Measurements from ENCODE around the gene EPM2A.

Gene EPM2A

GRCh38 chr6:145685932-145686331 lies 49.4 kb downstream of the EPM2A start:
- H3K4me2 ChIP-seq: no peak overlapping the region
- no peak overlapping the region for H3K9ac ChIP-seq
- H3K4me3 ChIP-seq (IDR thresholded peaks at IDR 0.05; ENCODE audit: insufficient read depth, low read depth, low read length): no peak overlapping the region

GRCh38 chr6:145681965-145682364 lies 53.4 kb downstream of the EPM2A start:
- Histone ChIP-seq H3K9ac (no peak overlapping the region), H4K20me1 (ENCODE audit: insufficient read depth) (no peaks in the 10 kb centered on the region), H2AFZ (ENCODE audit: low read depth) (no peak overlapping the region), H3K79me2 (ENCODE audit: insufficient read depth, low read depth) (no peaks in the 10 kb centered on the region), H3K4me2 (no peak overlapping the region), H3K4me1 (ENCODE audit: low read depth, poor library complexity, severe bottlenecking) (no peaks in the 10 kb centered on the region), H3K27me3 (ENCODE audit: insufficient read depth, low read depth) (no peaks in the 10 kb centered on the region), H3K27ac (no peak overlapping the region), H3K4me3 (IDR thresholded peaks at IDR 0.05; ENCODE audit: insufficient read depth, low read depth, low read length) (no peak overlapping the region), H3K36me3 (ENCODE audit: insufficient read depth) (no peaks in the 10 kb centered on the region)
- TF ChIP-seq, protein P1, sequence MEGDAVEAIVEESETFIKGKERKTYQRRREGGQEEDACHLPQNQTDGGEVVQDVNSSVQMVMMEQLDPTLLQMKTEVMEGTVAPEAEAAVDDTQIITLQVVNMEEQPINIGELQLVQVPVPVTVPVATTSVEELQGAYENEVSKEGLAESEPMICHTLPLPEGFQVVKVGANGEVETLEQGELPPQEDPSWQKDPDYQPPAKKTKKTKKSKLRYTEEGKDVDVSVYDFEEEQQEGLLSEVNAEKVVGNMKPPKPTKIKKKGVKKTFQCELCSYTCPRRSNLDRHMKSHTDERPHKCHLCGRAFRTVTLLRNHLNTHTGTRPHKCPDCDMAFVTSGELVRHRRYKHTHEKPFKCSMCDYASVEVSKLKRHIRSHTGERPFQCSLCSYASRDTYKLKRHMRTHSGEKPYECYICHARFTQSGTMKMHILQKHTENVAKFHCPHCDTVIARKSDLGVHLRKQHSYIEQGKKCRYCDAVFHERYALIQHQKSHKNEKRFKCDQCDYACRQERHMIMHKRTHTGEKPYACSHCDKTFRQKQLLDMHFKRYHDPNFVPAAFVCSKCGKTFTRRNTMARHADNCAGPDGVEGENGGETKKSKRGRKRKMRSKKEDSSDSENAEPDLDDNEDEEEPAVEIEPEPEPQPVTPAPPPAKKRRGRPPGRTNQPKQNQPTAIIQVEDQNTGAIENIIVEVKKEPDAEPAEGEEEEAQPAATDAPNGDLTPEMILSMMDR (conservative IDR thresholded peaks at IDR 0.05; ENCODE audit: low read depth, low read length): no peak

More at GRCh38 chr6:145685932-145686331, 49.4 kb downstream of the EPM2A start:
- Histone ChIP-seq H2AFZ (ENCODE audit: low read depth) (no peak overlapping the region), H3K27me3 (ENCODE audit: insufficient read depth, low read depth) (no peaks in the 10 kb centered on the region), H3K27ac (no peak overlapping the region), H3K79me2 (ENCODE audit: insufficient read depth, low read depth) (no peaks in the 10 kb centered on the region), H4K20me1 (ENCODE audit: insufficient read depth) (no peaks in the 10 kb centered on the region), H3K36me3 (ENCODE audit: insufficient read depth) (no peaks in the 10 kb centered on the region), H3K4me1 (ENCODE audit: low read depth, poor library complexity, severe bottlenecking) (no peaks in the 10 kb centered on the region)
- TF ChIP-seq, protein P1 (conservative IDR thresholded peaks at IDR 0.05; ENCODE audit: low read depth, low read length): no peak

DNA sequence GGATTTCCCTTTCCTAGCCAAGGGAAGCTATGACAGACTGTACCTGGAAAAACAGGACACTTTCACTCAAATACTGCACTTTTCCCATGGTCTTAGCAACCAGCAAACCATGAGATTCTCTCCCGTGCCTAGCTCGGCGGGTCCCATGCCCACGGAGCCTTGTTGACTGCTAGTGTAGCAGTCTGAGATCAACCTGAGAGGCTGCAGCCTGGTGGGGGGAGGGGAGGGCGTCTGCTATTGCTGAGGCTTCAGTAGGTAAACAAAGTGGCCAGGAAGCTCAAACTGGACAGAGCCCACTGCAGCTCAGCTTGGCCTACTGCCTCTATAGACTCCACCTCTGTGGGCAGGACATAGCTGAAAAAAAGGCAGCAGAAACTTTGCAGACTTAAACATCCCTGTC lies 61.8 kb downstream of the EPM2A start:
- no peaks in the 10 kb centered on the region for H3K79me2 ChIP-seq (ENCODE audit: insufficient read depth, low read depth)
- H2AFZ ChIP-seq (ENCODE audit: low read depth): no peak overlapping the region
- TF ChIP-seq, protein P1 (conservative IDR thresholded peaks at IDR 0.05; ENCODE audit: low read depth, low read length): no peak
- no peaks in the 10 kb centered on the region for H4K20me1 ChIP-seq (ENCODE audit: insufficient read depth)
- H3K4me1 ChIP-seq (ENCODE audit: low read depth, poor library complexity, severe bottlenecking): no peaks in the 10 kb centered on the region
- H3K9ac ChIP-seq: no peak overlapping the region
- H3K36me3 ChIP-seq (ENCODE audit: insufficient read depth): no peaks in the 10 kb centered on the region
- H3K4me2 ChIP-seq: no peak overlapping the region
- no peak overlapping the region for H3K27ac ChIP-seq
- no peaks in the 10 kb centered on the region for H3K27me3 ChIP-seq (ENCODE audit: insufficient read depth, low read depth)
- H3K4me3 ChIP-seq (IDR thresholded peaks at IDR 0.05; ENCODE audit: insufficient read depth, low read depth, low read length): no peak overlapping the region

DNA sequence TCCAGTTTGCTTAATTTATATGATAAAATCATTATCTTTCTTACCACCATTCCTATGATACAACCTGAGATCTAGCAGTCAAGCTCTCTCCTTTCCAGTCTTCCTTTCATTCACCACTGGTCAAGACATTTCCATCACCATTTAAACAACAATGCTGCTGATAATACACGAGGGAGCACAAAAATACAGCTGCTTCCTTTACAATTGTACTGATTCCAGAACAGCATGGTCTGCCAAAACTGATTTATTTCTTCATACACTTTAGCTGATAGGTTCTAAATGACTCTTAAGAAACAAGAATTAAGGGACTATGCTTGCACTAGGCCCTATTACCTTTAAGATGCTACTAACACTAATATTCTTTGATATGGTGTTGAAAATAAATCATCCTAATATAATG lies 65.0 kb downstream of the EPM2A start:
- Histone ChIP-seq H3K36me3 (ENCODE audit: insufficient read depth) (no peaks in the 10 kb centered on the region), H3K9ac (no peak overlapping the region), H3K4me3 (IDR thresholded peaks at IDR 0.05; ENCODE audit: insufficient read depth, low read depth, low read length) (no peak overlapping the region), H3K27me3 (ENCODE audit: insufficient read depth, low read depth) (no peaks in the 10 kb centered on the region), H3K27ac (no peak overlapping the region), H3K4me1 (ENCODE audit: low read depth, poor library complexity, severe bottlenecking) (no peaks in the 10 kb centered on the region), H2AFZ (ENCODE audit: low read depth) (no peak overlapping the region), H3K79me2 (ENCODE audit: insufficient read depth, low read depth) (no peaks in the 10 kb centered on the region), H4K20me1 (ENCODE audit: insufficient read depth) (no peaks in the 10 kb centered on the region), H3K4me2 (no peak overlapping the region)
- TF ChIP-seq, protein P1 (conservative IDR thresholded peaks at IDR 0.05; ENCODE audit: low read depth, low read length): no peak
